Fibroblast of villous mesenchyme (primary cell): ENCODE data around the gene ASGR1. TPM values are rescaled to one million over a fixed set of nuclear protein-coding genes. Genes with fewer than 3 reads are reported as not detected.
A peak's percentile ranks its signal among the peaks of the same experiment; 100 is the strongest.

Experiments used
- DNase-seq: peaks from one replicate; pipeline ENCODE4 v3.0.0-alpha.2; 2010; ENCODE audit warnings: low read depth
- H3K4me3 ChIP-seq: 2 replicates; pipeline ENCODE4 v1.5.1; 2011; ENCODE audit warnings: low read depth, mild to moderate bottlenecking, low read length
- CTCF ChIP-seq: IDR thresholded peaks from 2 replicates; pipeline ENCODE4 v1.5.1; 2012; ENCODE audit warnings: low read depth, mild to moderate bottlenecking, low read length; ENCODE audit not compliant: insufficient read depth
- total RNA-seq: library from RNA; depleted of rRNA; stranded (reverse); fragments of >200 nt; gene quantifications from 2 replicates; pipeline ENCODE4 v1.2.3, GENCODE V29; 2012

Gene ASGR1
- total RNA-seq, 1 donor, result 0.43 TPM

GRCh38 chr17:7224110-7224509 is 44.9 kb upstream of the ASGR1 start:
- no peak for TF ChIP-seq CTCF
- no peak overlapping the region for H3K4me3 ChIP-seq
- no peak for DNase-seq

GRCh38 chr17:7223375-7223774 is 44.2 kb upstream of the ASGR1 start:
- H3K4me3 ChIP-seq, result no peak overlapping the region
- DNase-seq, result no peak
- no peak for TF ChIP-seq CTCF

- no peak overlapping the region for H3K4me3 ChIP-seq
- no peak for TF ChIP-seq CTCF
- no peak for DNase-seq
These were observed 43.8 kb upstream of the ASGR1 start for GRCh38 chr17:7222972-7223292.

GRCh38 chr17:7222093-7222971 is 43.2 kb upstream of the ASGR1 start:
- H3K4me3 ChIP-seq, result no peak overlapping the region
- DNase-seq, result no peak
- no peak for TF ChIP-seq CTCF

- no peak overlapping the region for H3K4me3 ChIP-seq
- no peak for DNase-seq
- TF ChIP-seq CTCF, result no peak
These were observed 42.3 kb upstream of the ASGR1 start for GRCh38 chr17:7221278-7222092.

GRCh38 chr17:7220593-7221277 is 41.6 kb upstream of the ASGR1 start:
- H3K4me3 ChIP-seq, result peak overlapping the region; percentile 83
- DNase-seq, result peak; percentile 69
- peak; percentile 52 for TF ChIP-seq CTCF
